Measurements from ENCODE around the gene SP2.

SP2 gene

GRCh38 chr17:47894498-47895346 is 1.3 kb upstream of the SP2 start:
- no peaks in the 10 kb centered on the region for H3K9me3 Mint-ChIP-seq
- peaks cover 37% of the 10 kb centered on the region for H3K36me3 Mint-ChIP-seq (ENCODE audit: low read depth)
- no peak for DNase-seq
- no peaks in the 10 kb centered on the region for H3K27me3 Mint-ChIP-seq
- H3K4me3 Mint-ChIP-seq, result peak overlapping the region; percentile 97
- H3K27ac Mint-ChIP-seq, result peak overlapping the region; percentile 99
- H3K4me1 Mint-ChIP-seq (ENCODE audit: low read depth), result peaks cover 43% of the 10 kb centered on the region

GRCh38 chr17:47895347-47895855 is 635 bp upstream of the SP2 start:
- Mint-ChIP-seq H3K4me1 (ENCODE audit: low read depth) (peaks cover 47% of the 10 kb centered on the region), H3K27me3 (no peaks in the 10 kb centered on the region), H3K27ac (peak overlapping the region; percentile 99), H3K4me3 (peak overlapping the region; percentile 97), H3K9me3 (no peaks in the 10 kb centered on the region), H3K36me3 (ENCODE audit: low read depth) (peaks cover 43% of the 10 kb centered on the region)
- DNase-seq, result no peak

- H3K9me3 Mint-ChIP-seq, result no peaks in the 10 kb centered on the region
- DNase-seq, result no peak
- no peaks in the 10 kb centered on the region for H3K27me3 Mint-ChIP-seq
- peaks cover 55% of the 10 kb centered on the region for H3K36me3 Mint-ChIP-seq (ENCODE audit: low read depth)
- peak overlapping the region; percentile 95 for H3K27ac Mint-ChIP-seq
- peak overlapping the region; percentile 97 for H3K4me3 Mint-ChIP-seq
- H3K4me1 Mint-ChIP-seq (ENCODE audit: low read depth), result peaks cover 55% of the 10 kb centered on the region
These were observed 845 bp downstream of the SP2 start for GRCh38 chr17:47896672-47897490.

- Mint-ChIP-seq H3K36me3 (ENCODE audit: low read depth) (peaks cover 58% of the 10 kb centered on the region), H3K27me3 (no peaks in the 10 kb centered on the region), H3K9me3 (no peaks in the 10 kb centered on the region), H3K4me1 (ENCODE audit: low read depth) (peaks cover 62% of the 10 kb centered on the region), H3K27ac (peak overlapping the region; percentile 95), H3K4me3 (peak overlapping the region; percentile 97)
- DNase-seq, result no peak
These were observed 1.5 kb downstream of the SP2 start for GRCh38 chr17:47897561-47897960.

GRCh38 chr17:47898241-47898640 is 2.2 kb downstream of the SP2 start:
- no peaks in the 10 kb centered on the region for H3K27me3 Mint-ChIP-seq
- H3K9me3 Mint-ChIP-seq, result no peaks in the 10 kb centered on the region
- DNase-seq, result no peak
- H3K27ac Mint-ChIP-seq, result no peak overlapping the region
- H3K36me3 Mint-ChIP-seq (ENCODE audit: low read depth), result peaks cover 58% of the 10 kb centered on the region
- H3K4me3 Mint-ChIP-seq, result peak overlapping the region; percentile 97
- peaks cover 62% of the 10 kb centered on the region for H3K4me1 Mint-ChIP-seq (ENCODE audit: low read depth)

GRCh38 chr17:47899643-47900042 is 3.6 kb downstream of the SP2 start:
- H3K27ac Mint-ChIP-seq, result peak overlapping the region; percentile 8
- H3K27me3 Mint-ChIP-seq, result no peaks in the 10 kb centered on the region
- H3K36me3 Mint-ChIP-seq (ENCODE audit: low read depth), result peaks cover 63% of the 10 kb centered on the region
- no peak overlapping the region for H3K4me3 Mint-ChIP-seq
- H3K4me1 Mint-ChIP-seq (ENCODE audit: low read depth), result peaks cover 54% of the 10 kb centered on the region
- DNase-seq, result no peak
- H3K9me3 Mint-ChIP-seq, result no peaks in the 10 kb centered on the region

- peaks cover 56% of the 10 kb centered on the region for H3K4me1 Mint-ChIP-seq (ENCODE audit: low read depth)
- no peak overlapping the region for H3K27ac Mint-ChIP-seq
- no peak overlapping the region for H3K4me3 Mint-ChIP-seq
- no peaks in the 10 kb centered on the region for H3K9me3 Mint-ChIP-seq
- no peak for DNase-seq
- H3K36me3 Mint-ChIP-seq (ENCODE audit: low read depth), result peaks cover 60% of the 10 kb centered on the region
- H3K27me3 Mint-ChIP-seq, result no peaks in the 10 kb centered on the region
These were observed 5.4 kb downstream of the SP2 start for GRCh38 chr17:47901423-47901822.

GRCh38 chr17:47902039-47902744 is 6.2 kb downstream of the SP2 start:
- DNase-seq, result no peak
- H3K36me3 Mint-ChIP-seq (ENCODE audit: low read depth), result peaks cover 59% of the 10 kb centered on the region
- H3K27ac Mint-ChIP-seq, result peak overlapping the region; percentile 0
- H3K9me3 Mint-ChIP-seq, result no peaks in the 10 kb centered on the region
- peaks cover 56% of the 10 kb centered on the region for H3K4me1 Mint-ChIP-seq (ENCODE audit: low read depth)
- H3K27me3 Mint-ChIP-seq, result no peaks in the 10 kb centered on the region
- H3K4me3 Mint-ChIP-seq, result no peak overlapping the region

GRCh38 chr17:47905221-47905733 is 9.2 kb downstream of the SP2 start:
- Mint-ChIP-seq H3K36me3 (ENCODE audit: low read depth) (peaks cover 49% of the 10 kb centered on the region), H3K27me3 (no peaks in the 10 kb centered on the region), H3K4me1 (ENCODE audit: low read depth) (peaks cover 34% of the 10 kb centered on the region), H3K27ac (no peak overlapping the region), H3K9me3 (no peaks in the 10 kb centered on the region), H3K4me3 (no peak overlapping the region)
- no peak for DNase-seq

GRCh38 chr17:47906443-47906842 is 10.4 kb downstream of the SP2 start:
- Mint-ChIP-seq H3K4me1 (ENCODE audit: low read depth) (peaks cover 32% of the 10 kb centered on the region), H3K27ac (peak overlapping the region; percentile 26), H3K9me3 (no peaks in the 10 kb centered on the region)

GRCh38 chr17:47907932-47908562 is 12.0 kb downstream of the SP2 start:
- Mint-ChIP-seq H3K27me3 (no peaks in the 10 kb centered on the region), H3K4me3 (no peak overlapping the region), H3K4me1 (ENCODE audit: low read depth) (peaks cover 25% of the 10 kb centered on the region), H3K27ac (no peak overlapping the region), H3K36me3 (ENCODE audit: low read depth) (peaks cover 38% of the 10 kb centered on the region), H3K9me3 (no peaks in the 10 kb centered on the region)
- no peak for DNase-seq

More at GRCh38 chr17:47906443-47906842, 10.4 kb downstream of the SP2 start:
- no peaks in the 10 kb centered on the region for H3K27me3 Mint-ChIP-seq
- H3K36me3 Mint-ChIP-seq (ENCODE audit: low read depth), result peaks cover 46% of the 10 kb centered on the region
- no peak for DNase-seq
- H3K4me3 Mint-ChIP-seq, result no peak overlapping the region

GRCh38 chr17:47913050-47913449 is 17.0 kb downstream of the SP2 start:
- peaks cover 18% of the 10 kb centered on the region for H3K4me1 Mint-ChIP-seq (ENCODE audit: low read depth)
- no peak overlapping the region for H3K27ac Mint-ChIP-seq
- no peak for DNase-seq
- peaks cover 51% of the 10 kb centered on the region for H3K36me3 Mint-ChIP-seq (ENCODE audit: low read depth)
- H3K27me3 Mint-ChIP-seq, result no peaks in the 10 kb centered on the region
- H3K4me3 Mint-ChIP-seq, result no peak overlapping the region
- no peaks in the 10 kb centered on the region for H3K9me3 Mint-ChIP-seq

- H3K9me3 Mint-ChIP-seq, result no peaks in the 10 kb centered on the region
- H3K4me1 Mint-ChIP-seq (ENCODE audit: low read depth), result peaks cover 20% of the 10 kb centered on the region
- H3K27ac Mint-ChIP-seq, result peak overlapping the region; percentile 30
- H3K4me3 Mint-ChIP-seq, result no peak overlapping the region
- H3K36me3 Mint-ChIP-seq (ENCODE audit: low read depth), result peaks cover 52% of the 10 kb centered on the region
- DNase-seq, result no peak
- no peaks in the 10 kb centered on the region for H3K27me3 Mint-ChIP-seq
These were observed 18.4 kb downstream of the SP2 start for GRCh38 chr17:47914306-47914948.
